ENCODE measurements around the gene TRIM56.

DNA sequence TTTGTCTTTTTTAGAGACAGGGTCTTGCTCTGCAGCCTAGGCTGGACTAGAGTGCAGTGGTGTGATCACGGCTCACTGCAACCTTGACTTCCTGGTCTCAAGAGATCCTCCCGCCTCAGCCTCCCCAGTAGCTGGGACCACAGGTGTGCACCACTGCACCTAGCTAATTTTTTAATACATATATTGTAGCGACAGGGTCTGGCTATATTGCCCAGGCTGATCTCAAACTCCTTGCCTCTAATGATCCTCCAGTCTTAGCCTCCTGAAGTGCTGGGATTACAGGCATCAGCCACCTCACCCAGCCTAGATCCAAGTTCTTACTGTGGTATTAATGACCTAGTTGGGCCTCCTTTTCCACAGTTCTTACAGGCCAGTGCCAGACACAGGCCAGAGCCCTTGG is 29.9 kb downstream of the TRIM56 start:
- no peak for TF ChIP-seq CTCF (conservative IDR thresholded peaks at IDR 0.05; ENCODE audit: low read depth, low read length)
- TF ChIP-seq, protein P1, sequence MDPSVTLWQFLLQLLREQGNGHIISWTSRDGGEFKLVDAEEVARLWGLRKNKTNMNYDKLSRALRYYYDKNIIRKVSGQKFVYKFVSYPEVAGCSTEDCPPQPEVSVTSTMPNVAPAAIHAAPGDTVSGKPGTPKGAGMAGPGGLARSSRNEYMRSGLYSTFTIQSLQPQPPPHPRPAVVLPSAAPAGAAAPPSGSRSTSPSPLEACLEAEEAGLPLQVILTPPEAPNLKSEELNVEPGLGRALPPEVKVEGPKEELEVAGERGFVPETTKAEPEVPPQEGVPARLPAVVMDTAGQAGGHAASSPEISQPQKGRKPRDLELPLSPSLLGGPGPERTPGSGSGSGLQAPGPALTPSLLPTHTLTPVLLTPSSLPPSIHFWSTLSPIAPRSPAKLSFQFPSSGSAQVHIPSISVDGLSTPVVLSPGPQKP (IDR thresholded peaks at IDR 0.05; ENCODE audit: borderline replicate concordance, low read depth, low read length) = no peak

Measured in IMR-90 (cell line).